MCF 10A (cell line): ENCODE measurements around the gene PPFIBP1. TPM values are rescaled to one million over a fixed set of nuclear protein-coding genes. Genes with fewer than 3 reads are reported as not detected.
"Not testable (repeated sequence)": the region's sequence is repeated elsewhere in the genome, so short reads cannot be mapped to it uniquely, and the experiment has no call there.

ENCODE experiments used
- BruUV-seq: library from RNA; stranded (reverse); fragments of 400-500 nt; replicated peaks from 2 replicates; lab custom pipeline; 2021; lab: Mats Ljungman, UMichigan
- CTCF ChIA-PET: fragments of 300-600 bp; sonication (Branson Sonifier 250); formaldehyde crosslinking; extraction: SDS; loops from one replicate; lab custom pipeline; 2021; ENCODE audit warnings: antibody characterized with exemption, inconsistent platforms; lab: Yijun Ruan, JAX
- POLR2A ChIA-PET: fragments of 300-600, 350-650 bp; sonication (Branson Sonifier 250); formaldehyde crosslinking; extraction: SDS; loops from one replicate; lab custom pipeline; 2020; ENCODE audit warnings: antibody characterized with exemption, inconsistent platforms; lab: Yijun Ruan, JAX
- DNase-seq: peaks from one replicate; pipeline ENCODE4 v3.0.0-alpha.2; 2018; ENCODE audit not compliant: unreplicated experiment
- H3K27ac Mint-ChIP-seq: one replicate; pipeline ENCODE4 v1.8.0; 2022; ENCODE audit warnings: mild to moderate bottlenecking, low read depth, mixed read lengths; ENCODE audit not compliant: unreplicated experiment
- H3K27me3 Mint-ChIP-seq: one replicate; pipeline ENCODE4 v1.8.0; 2022; ENCODE audit warnings: mixed read lengths; ENCODE audit not compliant: insufficient read depth, unreplicated experiment
- H3K36me3 Mint-ChIP-seq: one replicate; pipeline ENCODE4 v1.8.0; 2022; ENCODE audit warnings: mild to moderate bottlenecking, moderate library complexity, mixed read lengths; ENCODE audit not compliant: insufficient read depth, unreplicated experiment
- H3K4me1 Mint-ChIP-seq: one replicate; pipeline ENCODE4 v1.8.0; 2022; ENCODE audit warnings: mixed read lengths; ENCODE audit not compliant: insufficient read depth, unreplicated experiment
- H3K4me3 Mint-ChIP-seq: one replicate; pipeline ENCODE4 v1.8.0; 2022; ENCODE audit warnings: mild to moderate bottlenecking, moderate library complexity, mixed read lengths; ENCODE audit not compliant: unreplicated experiment
- H3K9me3 Mint-ChIP-seq: one replicate; pipeline ENCODE4 v1.8.0; 2022; ENCODE audit warnings: mixed read lengths; ENCODE audit not compliant: unreplicated experiment
- CTCF ChIP-seq: fragments of 200-600 bp; IDR thresholded peaks from one replicate; pipeline ENCODE4 v1.8.0; 2022; ENCODE audit warnings: antibody characterized with exemption, mild to moderate bottlenecking; ENCODE audit not compliant: unreplicated experiment
- intact Hi-C: fragments of 100-400 bp; cut with micrococcal nuclease; formaldehyde crosslinking; loops from 2 replicates; pipeline ENCODE4 v1.14.1; 2022
- total RNA-seq: library from RNA; stranded (reverse); gene quantifications from 2 replicates; pipeline ENCODE4 v1.2.3, GENCODE V29; 2022

Gene PPFIBP1
- total RNA-seq, 1 experiment from 2014 or later = 82.6 TPM

GRCh38 chr12:27593266-27593665 is 69.3 kb downstream of the PPFIBP1 start:
- peaks cover 58% of the 10 kb centered on the region for H3K4me1 Mint-ChIP-seq
- peak; percentile 84 for DNase-seq
- no peaks in the 10 kb centered on the region for H3K9me3 Mint-ChIP-seq
- no TSS peak for BruUV-seq
- no peak for TF ChIP-seq CTCF
- POLR2A ChIA-PET = interaction anchor here (0.6 to 3.6 kb wide), 16 partner anchors 11 to 69 kb away, joined by 3 to 33 read pairs (median 4); partner anchors contain the start of gene PPFIBP1
- H3K4me3 Mint-ChIP-seq = peak overlapping the region; percentile 30
- peak overlapping the region; percentile 97 for H3K27ac Mint-ChIP-seq
- CTCF ChIA-PET = interaction anchor here (0.6 to 1.5 kb wide), 10 partner anchors 11 to 1500 kb away, joined by 3 to 4 read pairs (median 3); partner anchors contain the start of gene PPFIBP1
- H3K36me3 Mint-ChIP-seq = peaks cover 12% of the 10 kb centered on the region
- intact Hi-C loops = loop anchor here (5.0 kb wide), 2 partner anchors 34 to 51 kb away; no protein-coding TSS in a partner anchor
- no peaks in the 10 kb centered on the region for H3K27me3 Mint-ChIP-seq

- Mint-ChIP-seq H3K4me1 (peaks cover 39% of the 10 kb centered on the region), H3K4me3 (no peak overlapping the region), H3K9me3 (no peaks in the 10 kb centered on the region), H3K27ac (no peak overlapping the region), H3K27me3 (no peaks in the 10 kb centered on the region), H3K36me3 (peaks cover 12% of the 10 kb centered on the region)
- CTCF ChIA-PET = no interaction called here
- TF ChIP-seq CTCF = no peak
- POLR2A ChIA-PET = interaction anchor here (0.7 to 1.0 kb wide), 2 partner anchors 34 to 266 kb away, joined by 3 to 4 read pairs; no protein-coding TSS in a partner anchor
- no TSS peak for BruUV-seq
- intact Hi-C loops = no loop called here
- no peak for DNase-seq
Observed at GRCh38 chr12:27595231-27595642, 71.2 kb downstream of the PPFIBP1 start.

GRCh38 chr12:27598866-27599265 is 74.9 kb downstream of the PPFIBP1 start:
- H3K36me3 Mint-ChIP-seq, intact Hi-C loops, H3K4me1 Mint-ChIP-seq, H3K9me3 Mint-ChIP-seq, H3K27me3 Mint-ChIP-seq, CTCF ChIA-PET, BruUV-seq, DNase-seq, H3K4me3 Mint-ChIP-seq, H3K27ac Mint-ChIP-seq: not testable (repeated sequence)
- POLR2A ChIA-PET = interaction anchor here (1.0 to 1.2 kb wide), 3 partner anchors 9 to 75 kb away, joined by 3 to 5 read pairs (median 3); partner anchors contain the start of gene PPFIBP1

GRCh38 chr12:27601056-27601828 is 77.2 kb downstream of the PPFIBP1 start:
- ChIA-PET POLR2A (interaction anchor here (0.6 kb wide), 1 partner anchor 563 kb away, joined by 3 read pairs; no protein-coding TSS in a partner anchor), CTCF (interaction anchor here (0.6 kb wide), 1 partner anchor 167 kb away, joined by 3 read pairs; no protein-coding TSS in a partner anchor)
- H3K36me3 Mint-ChIP-seq, H3K27me3 Mint-ChIP-seq, H3K4me1 Mint-ChIP-seq, H3K4me3 Mint-ChIP-seq, intact Hi-C loops, H3K27ac Mint-ChIP-seq, DNase-seq, BruUV-seq: not testable (repeated sequence)
- peaks cover 14% of the 10 kb centered on the region for H3K9me3 Mint-ChIP-seq

GRCh38 chr12:27602516-27602915 is 78.5 kb downstream of the PPFIBP1 start:
- POLR2A ChIA-PET = interaction anchor here (0.7 to 1.1 kb wide), 3 partner anchors 15 to 37 kb away, joined by 4 to 5 read pairs (median 4); no protein-coding TSS in a partner anchor
- no peak for TF ChIP-seq CTCF
- DNase-seq = no peak
- Mint-ChIP-seq H3K4me3 (no peak overlapping the region), H3K27ac (no peak overlapping the region), H3K4me1 (no peaks in the 10 kb centered on the region), H3K27me3 (no peaks in the 10 kb centered on the region), H3K9me3 (peaks cover 14% of the 10 kb centered on the region), H3K36me3 (no peaks in the 10 kb centered on the region)
- intact Hi-C loops = no loop called here
- no TSS peak for BruUV-seq
- CTCF ChIA-PET = interaction anchor here (0.6 kb wide), 1 partner anchor 39 kb away, joined by 3 read pairs; no protein-coding TSS in a partner anchor
